WTC11 (cell line): ENCODE measurements around the gene TIPARP. TPM values are rescaled to one million over a fixed set of nuclear protein-coding genes. Genes with fewer than 3 reads are reported as not detected.

ENCODE experiments used
- ATAC-seq: fragments of 200-7000 bp; cut with Tn5 transposase; 2 replicates; pipeline ENCODE4 v1.10.0; 2021; ENCODE audit warnings: mild to moderate bottlenecking, moderate library complexity
- CTCF ChIA-PET: fragments of 300-600 bp; sonication (Branson Sonifier 250); formaldehyde crosslinking; loops from one replicate; lab custom pipeline; 2021; ENCODE audit warnings: antibody characterized with exemption; lab: Charles Lee
- POLR2A ChIA-PET: fragments of 350-600 bp; sonication (Branson Sonifier 250); formaldehyde crosslinking; loops from one replicate; lab custom pipeline; 2021; ENCODE audit warnings: antibody characterized with exemption; lab: Charles Lee
- DNase-seq: peaks from one replicate; pipeline ENCODE4 v3.0.0; 2021; ENCODE audit warnings: low spot score
- H3K27ac Mint-ChIP-seq: 2 replicates; pipeline ENCODE4 v1.8.0; 2021; ENCODE audit warnings: mixed read lengths
- H3K27me3 Mint-ChIP-seq: 2 replicates; pipeline ENCODE4 v1.8.0; 2021; ENCODE audit warnings: low read depth, mild to moderate bottlenecking, moderate library complexity, mixed read lengths
- H3K36me3 Mint-ChIP-seq: 2 replicates; pipeline ENCODE4 v1.8.0; 2021; ENCODE audit warnings: mixed read lengths
- H3K4me1 Mint-ChIP-seq: 2 replicates; pipeline ENCODE4 v1.8.0; 2022; ENCODE audit warnings: mixed read lengths
- H3K4me3 Mint-ChIP-seq: 2 replicates; pipeline ENCODE4 v1.8.0; 2021; ENCODE audit warnings: mild to moderate bottlenecking, moderate library complexity, mixed read lengths
- H3K9me3 Mint-ChIP-seq: 2 replicates; pipeline ENCODE4 v1.8.0; 2021; ENCODE audit warnings: mixed read lengths
- CREM ChIP-seq: sonication (generic); formaldehyde crosslinking; IDR thresholded peaks from 2 replicates; pipeline ENCODE4 v1.8.1; 2022; ENCODE audit warnings: mild to moderate bottlenecking, missing genetic modification reagents, moderate library complexity
- ELF4 ChIP-seq: sonication (generic); formaldehyde crosslinking; IDR thresholded peaks from 2 replicates; pipeline ENCODE4 v1.8.1; 2022; ENCODE audit warnings: low read depth, mild to moderate bottlenecking, moderate library complexity, missing genetic modification reagents
- IRF1 ChIP-seq: sonication (generic); formaldehyde crosslinking; IDR thresholded peaks from 2 replicates; pipeline ENCODE4 v1.8.0; 2023; ENCODE audit warnings: missing genetic modification reagents
- MLX ChIP-seq: sonication (generic); formaldehyde crosslinking; IDR thresholded peaks from 2 replicates; pipeline ENCODE4 v1.8.1; 2023; ENCODE audit warnings: mild to moderate bottlenecking, missing genetic modification reagents, moderate library complexity
- NFATC4 ChIP-seq: fragments of 250-450 bp; sonication (Bioruptor Pico); IDR thresholded peaks from 2 replicates; pipeline ENCODE4 v1.9.0; 2021; ENCODE audit warnings: mild to moderate bottlenecking
- NFYB ChIP-seq: sonication (generic); formaldehyde crosslinking; conservative IDR thresholded peaks from 2 replicates; pipeline ENCODE4 v1.8.0; 2022; ENCODE audit warnings: low read depth, missing genetic modification reagents
- RORB ChIP-seq: fragments of 250-450 bp; sonication (Bioruptor Pico); IDR thresholded peaks from 2 replicates; pipeline ENCODE4 v1.9.0; 2021; ENCODE audit warnings: mild to moderate bottlenecking
- SOX15 ChIP-seq: fragments of 250-450 bp; sonication (Bioruptor Pico); IDR thresholded peaks from 2 replicates; pipeline ENCODE4 v1.9.0; 2021; ENCODE audit warnings: mild to moderate bottlenecking
- TCF7 ChIP-seq: sonication (generic); formaldehyde crosslinking; IDR thresholded peaks from 2 replicates; pipeline ENCODE4 v1.8.0; 2022; ENCODE audit warnings: mild to moderate bottlenecking, low read depth, missing genetic modification reagents, moderate library complexity
- TEAD4 ChIP-seq: sonication (generic); formaldehyde crosslinking; IDR thresholded peaks from 2 replicates; pipeline ENCODE4 v1.8.0; 2022; ENCODE audit warnings: mild to moderate bottlenecking, missing genetic modification reagents
- TP53 ChIP-seq: sonication (generic); formaldehyde crosslinking; IDR thresholded peaks from 2 replicates; pipeline ENCODE4 v1.8.1; 2023; ENCODE audit warnings: mild to moderate bottlenecking, missing genetic modification reagents
- ZNF121 ChIP-seq: sonication (generic); formaldehyde crosslinking; IDR thresholded peaks from 2 replicates; pipeline ENCODE4 v1.8.0; 2023; ENCODE audit warnings: missing genetic modification reagents
- ZNF138 ChIP-seq: sonication (generic); formaldehyde crosslinking; conservative IDR thresholded peaks from 2 replicates; pipeline ENCODE4 v1.8.1; 2022; ENCODE audit warnings: mild to moderate bottlenecking, moderate library complexity, missing genetic modification reagents
- ZNF416 ChIP-seq: fragments of 250-450 bp; sonication (Bioruptor Pico); IDR thresholded peaks from 2 replicates; pipeline ENCODE4 v1.9.0; 2021; ENCODE audit warnings: mild to moderate bottlenecking, inconsistent platforms
- ZNF671 ChIP-seq: fragments of 250-450 bp; sonication (Bioruptor Pico); IDR thresholded peaks from 2 replicates; pipeline ENCODE4 v1.8.0; 2021; ENCODE audit warnings: mild to moderate bottlenecking
- total RNA-seq: library from RNA; stranded (reverse); gene quantifications from 3 replicates; pipeline ENCODE4 v1.2.3, GENCODE V29; 2021
- TF ChIP-seq, protein P1 (sequence below): sonication (generic); formaldehyde crosslinking; IDR thresholded peaks from 2 replicates; pipeline ENCODE4 v1.8.0; 2023; ENCODE audit warnings: missing genetic modification reagents, mild to moderate bottlenecking, borderline replicate concordance
- TF ChIP-seq, protein P2 (sequence below): sonication (generic); formaldehyde crosslinking; IDR thresholded peaks from 2 replicates; pipeline ENCODE4 v1.8.0; 2022; ENCODE audit warnings: mild to moderate bottlenecking, missing genetic modification reagents
- TF ChIP-seq, protein P3 (sequence below): sonication (generic); formaldehyde crosslinking; IDR thresholded peaks from 2 replicates; pipeline ENCODE4 v1.8.0; 2022; ENCODE audit warnings: mild to moderate bottlenecking, missing genetic modification reagents
- TF ChIP-seq, protein P4 (sequence below): sonication (generic); formaldehyde crosslinking; IDR thresholded peaks from 2 replicates; pipeline ENCODE4 v1.8.1; 2023; ENCODE audit warnings: mild to moderate bottlenecking, missing genetic modification reagents, moderate library complexity

Gene TIPARP
- total RNA-seq, 1 experiment from 2014 or later: 5.6 TPM

GRCh38 chr3:156707588-156707987 is 33.2 kb downstream of the TIPARP start:
- TF ChIP-seq, protein P1, sequence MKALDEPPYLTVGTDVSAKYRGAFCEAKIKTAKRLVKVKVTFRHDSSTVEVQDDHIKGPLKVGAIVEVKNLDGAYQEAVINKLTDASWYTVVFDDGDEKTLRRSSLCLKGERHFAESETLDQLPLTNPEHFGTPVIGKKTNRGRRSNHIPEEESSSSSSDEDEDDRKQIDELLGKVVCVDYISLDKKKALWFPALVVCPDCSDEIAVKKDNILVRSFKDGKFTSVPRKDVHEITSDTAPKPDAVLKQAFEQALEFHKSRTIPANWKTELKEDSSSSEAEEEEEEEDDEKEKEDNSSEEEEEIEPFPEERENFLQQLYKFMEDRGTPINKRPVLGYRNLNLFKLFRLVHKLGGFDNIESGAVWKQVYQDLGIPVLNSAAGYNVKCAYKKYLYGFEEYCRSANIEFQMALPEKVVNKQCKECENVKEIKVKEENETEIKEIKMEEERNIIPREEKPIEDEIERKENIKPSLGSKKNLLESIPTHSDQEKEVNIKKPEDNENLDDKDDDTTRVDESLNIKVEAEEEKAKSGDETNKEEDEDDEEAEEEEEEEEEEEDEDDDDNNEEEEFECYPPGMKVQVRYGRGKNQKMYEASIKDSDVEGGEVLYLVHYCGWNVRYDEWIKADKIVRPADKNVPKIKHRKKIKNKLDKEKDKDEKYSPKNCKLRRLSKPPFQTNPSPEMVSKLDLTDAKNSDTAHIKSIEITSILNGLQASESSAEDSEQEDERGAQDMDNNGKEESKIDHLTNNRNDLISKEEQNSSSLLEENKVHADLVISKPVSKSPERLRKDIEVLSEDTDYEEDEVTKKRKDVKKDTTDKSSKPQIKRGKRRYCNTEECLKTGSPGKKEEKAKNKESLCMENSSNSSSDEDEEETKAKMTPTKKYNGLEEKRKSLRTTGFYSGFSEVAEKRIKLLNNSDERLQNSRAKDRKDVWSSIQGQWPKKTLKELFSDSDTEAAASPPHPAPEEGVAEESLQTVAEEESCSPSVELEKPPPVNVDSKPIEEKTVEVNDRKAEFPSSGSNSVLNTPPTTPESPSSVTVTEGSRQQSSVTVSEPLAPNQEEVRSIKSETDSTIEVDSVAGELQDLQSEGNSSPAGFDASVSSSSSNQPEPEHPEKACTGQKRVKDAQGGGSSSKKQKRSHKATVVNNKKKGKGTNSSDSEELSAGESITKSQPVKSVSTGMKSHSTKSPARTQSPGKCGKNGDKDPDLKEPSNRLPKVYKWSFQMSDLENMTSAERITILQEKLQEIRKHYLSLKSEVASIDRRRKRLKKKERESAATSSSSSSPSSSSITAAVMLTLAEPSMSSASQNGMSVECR: no peak
- TF ChIP-seq ELF4 (CRISPR knock-in tag): no peak
- no peak for TF ChIP-seq MLX (CRISPR knock-in tag)
- no peak for TF ChIP-seq ZNF138 (CRISPR knock-in tag)
- TF ChIP-seq RORB (CRISPR knock-in tag): no peak
- no peak for TF ChIP-seq CREM (CRISPR knock-in tag)
- no peak for TF ChIP-seq ZNF121 (CRISPR knock-in tag)
- TF ChIP-seq TCF7 (CRISPR knock-in tag): no peak
- TF ChIP-seq, protein P2, sequence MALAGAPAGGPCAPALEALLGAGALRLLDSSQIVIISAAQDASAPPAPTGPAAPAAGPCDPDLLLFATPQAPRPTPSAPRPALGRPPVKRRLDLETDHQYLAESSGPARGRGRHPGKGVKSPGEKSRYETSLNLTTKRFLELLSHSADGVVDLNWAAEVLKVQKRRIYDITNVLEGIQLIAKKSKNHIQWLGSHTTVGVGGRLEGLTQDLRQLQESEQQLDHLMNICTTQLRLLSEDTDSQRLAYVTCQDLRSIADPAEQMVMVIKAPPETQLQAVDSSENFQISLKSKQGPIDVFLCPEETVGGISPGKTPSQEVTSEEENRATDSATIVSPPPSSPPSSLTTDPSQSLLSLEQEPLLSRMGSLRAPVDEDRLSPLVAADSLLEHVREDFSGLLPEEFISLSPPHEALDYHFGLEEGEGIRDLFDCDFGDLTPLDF (CRISPR knock-in tag): no peak
- TF ChIP-seq ZNF416 (CRISPR knock-in tag): no peak
- TF ChIP-seq, protein P3, sequence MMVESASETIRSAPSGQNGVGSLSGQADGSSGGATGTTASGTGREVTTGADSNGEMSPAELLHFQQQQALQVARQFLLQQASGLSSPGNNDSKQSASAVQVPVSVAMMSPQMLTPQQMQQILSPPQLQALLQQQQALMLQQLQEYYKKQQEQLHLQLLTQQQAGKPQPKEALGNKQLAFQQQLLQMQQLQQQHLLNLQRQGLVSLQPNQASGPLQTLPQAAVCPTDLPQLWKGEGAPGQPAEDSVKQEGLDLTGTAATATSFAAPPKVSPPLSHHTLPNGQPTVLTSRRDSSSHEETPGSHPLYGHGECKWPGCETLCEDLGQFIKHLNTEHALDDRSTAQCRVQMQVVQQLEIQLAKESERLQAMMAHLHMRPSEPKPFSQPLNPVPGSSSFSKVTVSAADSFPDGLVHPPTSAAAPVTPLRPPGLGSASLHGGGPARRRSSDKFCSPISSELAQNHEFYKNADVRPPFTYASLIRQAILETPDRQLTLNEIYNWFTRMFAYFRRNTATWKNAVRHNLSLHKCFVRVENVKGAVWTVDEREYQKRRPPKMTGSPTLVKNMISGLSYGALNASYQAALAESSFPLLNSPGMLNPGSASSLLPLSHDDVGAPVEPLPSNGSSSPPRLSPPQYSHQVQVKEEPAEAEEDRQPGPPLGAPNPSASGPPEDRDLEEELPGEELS (CRISPR knock-in tag): no peak
- TF ChIP-seq, protein P4, sequence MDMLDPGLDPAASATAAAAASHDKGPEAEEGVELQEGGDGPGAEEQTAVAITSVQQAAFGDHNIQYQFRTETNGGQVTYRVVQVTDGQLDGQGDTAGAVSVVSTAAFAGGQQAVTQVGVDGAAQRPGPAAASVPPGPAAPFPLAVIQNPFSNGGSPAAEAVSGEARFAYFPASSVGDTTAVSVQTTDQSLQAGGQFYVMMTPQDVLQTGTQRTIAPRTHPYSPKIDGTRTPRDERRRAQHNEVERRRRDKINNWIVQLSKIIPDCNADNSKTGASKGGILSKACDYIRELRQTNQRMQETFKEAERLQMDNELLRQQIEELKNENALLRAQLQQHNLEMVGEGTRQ: no peak
- TF ChIP-seq ZNF671 (CRISPR knock-in tag): no peak
- no peak for TF ChIP-seq TP53 (CRISPR knock-in tag)
- ATAC-seq (no peak), DNase-seq (no peak)
- CTCF ChIA-PET: no interaction called here
- no peak overlapping the region for H3K27ac Mint-ChIP-seq
- H3K36me3 Mint-ChIP-seq: peaks cover 20% of the 10 kb centered on the region
- POLR2A ChIA-PET: interaction anchor here (0.7 kb wide), 1 partner anchor 280 kb away, joined by 5 read pairs; no protein-coding TSS in a partner anchor
- no peaks in the 10 kb centered on the region for H3K27me3 Mint-ChIP-seq
- H3K4me1 Mint-ChIP-seq: no peaks in the 10 kb centered on the region
- H3K4me3 Mint-ChIP-seq: no peak overlapping the region
- H3K9me3 Mint-ChIP-seq: no peaks in the 10 kb centered on the region

DNA sequence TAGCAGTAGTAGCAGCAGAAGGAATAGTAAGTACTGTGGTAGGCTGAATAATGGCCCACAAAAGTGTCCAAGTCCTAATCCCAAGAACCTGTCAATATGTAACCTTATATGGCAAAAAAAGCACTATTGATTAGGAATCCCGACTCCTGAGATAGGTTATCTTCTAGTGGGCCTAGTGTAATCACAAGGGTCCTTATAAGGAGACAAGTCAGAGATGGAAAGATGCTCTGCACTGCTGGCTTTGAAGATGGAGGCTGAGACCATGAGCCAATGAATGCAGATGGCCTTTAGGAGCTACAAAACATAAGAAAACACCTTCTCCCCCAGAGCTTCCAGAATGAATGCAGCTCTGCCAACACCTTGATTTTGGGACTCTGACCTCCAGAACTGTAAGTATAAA is 36.0 kb downstream of the TIPARP start:
- TF ChIP-seq NFYB (CRISPR knock-in tag) (no peak), IRF1 (CRISPR knock-in tag) (no peak), SOX15 (CRISPR knock-in tag) (no peak), NFATC4 (no peak), TEAD4 (no peak)
- H3K4me1 Mint-ChIP-seq: no peaks in the 10 kb centered on the region
- CTCF ChIA-PET: interaction anchor here (0.6 kb wide), 1 partner anchor 666 kb away, joined by 3 read pairs; no protein-coding TSS in a partner anchor
- no peak overlapping the region for H3K27ac Mint-ChIP-seq
- no peak for ATAC-seq
- no peak overlapping the region for H3K4me3 Mint-ChIP-seq
- H3K27me3 Mint-ChIP-seq: no peaks in the 10 kb centered on the region
- POLR2A ChIA-PET: no interaction called here
- peaks cover 4% of the 10 kb centered on the region for H3K9me3 Mint-ChIP-seq
- DNase-seq: no peak
- peaks cover 8% of the 10 kb centered on the region for H3K36me3 Mint-ChIP-seq
